Ovary (tissue), 9 donors: Measurements from ENCODE around the gene NKAPD1. TPM values are rescaled to one million over a fixed set of nuclear protein-coding genes. Genes with fewer than 3 reads are reported as not detected.
"Not testable (repeated sequence)": the region's sequence is repeated elsewhere in the genome, so short reads cannot be mapped to it uniquely, and the experiment has no call there.

Experiments
- DNase-seq, 5 donors: peaks; one replicate each; pipeline ENCODE4 v3.0.0-alpha.2; 2019 to 2020
- H3K27ac ChIP-seq, 2 donors: fragments of 200-600 bp; one replicate each; pipeline versions ENCODE4 v1.5.1 to v1.8.0; 2019 to 2022
- H3K27me3 ChIP-seq: fragments of 200-600 bp; one replicate; pipeline ENCODE4 v1.8.0; 2022
- H3K36me3 ChIP-seq: fragments of 200-600 bp; sonication (generic); one replicate; pipeline ENCODE4 v1.5.1; 2019
- H3K4me1 ChIP-seq: one replicate; pipeline ENCODE4 v1.8.1; 2013; ENCODE audit warnings: mild to moderate bottlenecking, moderate library complexity; ENCODE audit not compliant: insufficient read depth
- H3K4me3 ChIP-seq: fragments of 200-600 bp; sonication (generic); one replicate; pipeline ENCODE4 v1.5.1; 2017
- H3K9me3 ChIP-seq, 2 donors: fragments of 200-600 bp in 1 of 2; sonication (generic) in 1 of 2; one replicate each; pipeline versions ENCODE4 v1.5.1 to v1.8.1; 2013 to 2019; ENCODE audit warnings: mild to moderate bottlenecking in 1 of 2, moderate library complexity in 1 of 2
- EP300 ChIP-seq: sonication (generic); formaldehyde crosslinking; IDR thresholded peaks from one replicate; pipeline ENCODE4 v1.6.1; 2017; ENCODE audit warnings: antibody characterized with exemption
- POLR2A ChIP-seq: fragments of 450-650 bp; IDR thresholded peaks from one replicate; pipeline ENCODE4 v1.6.1; 2017; ENCODE audit warnings: antibody characterized with exemption, mild to moderate bottlenecking, moderate library complexity
- WGBS, 3 donors: extraction: QIAGEN DNeasy Blood & Tissue Kit in 1 of 3; methylation state at CpG; one replicate each; pipeline versions ENCODE4 v1.1.5 to v1.1.7; 2013 to 2017; 5-methylcytosine and 5-hydroxymethylcytosine counted together
- intact Hi-C, 4 donors: fragments of 100-400 bp; cut with DNase I; formaldehyde crosslinking; loops; one replicate each; pipeline versions ENCODE4 v1.11.0 to v1.15.1; 2022 to 2023
- polyA plus RNA-seq, 2 donors: library from polyadenylated mRNA; stranded (reverse); fragments of 200-250 nt in 1 of 2; fragments of 350-450 nt in 1 of 2; fragmentation: Illumina TruSeq in 1 of 2; extraction: RNeasy Lipid Tissue Mini Kit (QIAGEN cat#74804) in 1 of 2; gene quantifications; one replicate each; pipeline ENCODE4 v1.2.3, GENCODE V29; 2013 to 2014
- total RNA-seq, 7 donors: library from RNA; depleted of rRNA in 2 of 7; stranded (reverse); fragments of >200 nt in 2 of 7; fragmentation: NEBNext Ultra II Directional in 3 of 7; extraction: Animal tissue kit (Norgen Biotek cat#: 25700) in 3 of 7; gene quantifications; one replicate each; pipeline versions ENCODE4 v1.1.0 to v1.2.4, GENCODE V29; 2016 to 2023
- TF ChIP-seq, protein P1 (sequence below), 3 donors: fragments of 450-650 bp in 2 of 3; fragments of 200-600 bp in 1 of 3; IDR thresholded peaks; one replicate each; pipeline versions ENCODE4 v1.5.1 to v1.8.0; 2016 to 2022; ENCODE audit warnings: antibody characterized with exemption in 3 of 3, mild to moderate bottlenecking in 1 of 3
- donor health status: DM: no; HTN: no; CAD: no; lungs with moderate emphysema.
- donor health status: DM: no; HTN: no; CAD: no.
- donor health status: Bipolar disorder and iron deficiency.
- donor health status: DM: yes; HTN: yes; CAD: no.
- donor health status: DM: no; HTN: no; CAD: no.
- donor health status: DM: yes; HTN: yes; CAD: no.

The NKAPD1 gene
- total and polyA plus RNA-seq, 9 donors = 11.4 to 48.2 (median 18.1) TPM

DNA sequence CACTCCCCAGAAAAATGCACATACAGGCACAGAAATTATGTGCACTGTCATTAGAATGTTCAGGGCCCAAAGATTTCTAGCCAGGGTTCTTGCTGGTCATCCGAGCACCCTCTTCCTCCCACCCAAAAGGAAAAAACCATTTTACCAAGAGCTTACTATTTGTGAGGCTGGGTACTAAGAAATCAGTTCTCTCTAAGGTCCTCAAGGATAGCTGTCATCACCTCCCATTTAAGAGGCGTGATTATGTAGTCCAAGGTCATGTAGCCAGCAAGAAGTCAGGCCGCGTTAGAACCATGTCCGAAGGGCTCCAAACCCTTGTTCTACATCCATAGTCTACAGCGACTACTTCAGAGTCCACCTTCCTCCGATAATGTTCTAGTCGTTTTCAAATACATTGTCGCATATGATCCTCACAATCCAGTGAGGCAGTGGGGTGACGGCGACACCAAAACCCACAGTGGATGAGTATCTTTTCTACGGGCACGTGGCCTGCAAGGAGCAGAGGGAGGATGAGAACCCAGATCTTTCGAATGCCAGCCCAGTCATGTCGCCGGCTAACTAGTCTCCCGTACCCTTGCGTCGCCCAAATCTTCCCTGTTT, 11.8 kb downstream of the NKAPD1 start:
- peak overlapping the region; percentile 71 for H3K4me3 ChIP-seq
- no peaks in the 10 kb centered on the region for H3K27me3 ChIP-seq
- no peak for TF ChIP-seq EP300
- TF ChIP-seq, protein P1, sequence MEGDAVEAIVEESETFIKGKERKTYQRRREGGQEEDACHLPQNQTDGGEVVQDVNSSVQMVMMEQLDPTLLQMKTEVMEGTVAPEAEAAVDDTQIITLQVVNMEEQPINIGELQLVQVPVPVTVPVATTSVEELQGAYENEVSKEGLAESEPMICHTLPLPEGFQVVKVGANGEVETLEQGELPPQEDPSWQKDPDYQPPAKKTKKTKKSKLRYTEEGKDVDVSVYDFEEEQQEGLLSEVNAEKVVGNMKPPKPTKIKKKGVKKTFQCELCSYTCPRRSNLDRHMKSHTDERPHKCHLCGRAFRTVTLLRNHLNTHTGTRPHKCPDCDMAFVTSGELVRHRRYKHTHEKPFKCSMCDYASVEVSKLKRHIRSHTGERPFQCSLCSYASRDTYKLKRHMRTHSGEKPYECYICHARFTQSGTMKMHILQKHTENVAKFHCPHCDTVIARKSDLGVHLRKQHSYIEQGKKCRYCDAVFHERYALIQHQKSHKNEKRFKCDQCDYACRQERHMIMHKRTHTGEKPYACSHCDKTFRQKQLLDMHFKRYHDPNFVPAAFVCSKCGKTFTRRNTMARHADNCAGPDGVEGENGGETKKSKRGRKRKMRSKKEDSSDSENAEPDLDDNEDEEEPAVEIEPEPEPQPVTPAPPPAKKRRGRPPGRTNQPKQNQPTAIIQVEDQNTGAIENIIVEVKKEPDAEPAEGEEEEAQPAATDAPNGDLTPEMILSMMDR (IDR thresholded peaks at IDR 0.05) = no peak
- TF ChIP-seq POLR2A = no peak
- no peaks in the 10 kb centered on the region for H3K36me3 ChIP-seq
- DNase-seq = peak in 1 of 5 donors; percentile 30
- no peaks in the 10 kb centered on the region for H3K9me3 ChIP-seq
- H3K27ac ChIP-seq = no peak overlapping the region
- H3K4me1 ChIP-seq = peaks cover 10% of the 10 kb centered on the region
- WGBS, 3 donors = 2% methylated on average over 19 of the region's 19 CpGs
- intact Hi-C loops = loop anchor here in 1 of 4 donors (10.0 kb wide), 1 partner anchor 211 kb away; the partner anchor contains the start of genes ALG9, CFAP68 and FDXACB1

DNA sequence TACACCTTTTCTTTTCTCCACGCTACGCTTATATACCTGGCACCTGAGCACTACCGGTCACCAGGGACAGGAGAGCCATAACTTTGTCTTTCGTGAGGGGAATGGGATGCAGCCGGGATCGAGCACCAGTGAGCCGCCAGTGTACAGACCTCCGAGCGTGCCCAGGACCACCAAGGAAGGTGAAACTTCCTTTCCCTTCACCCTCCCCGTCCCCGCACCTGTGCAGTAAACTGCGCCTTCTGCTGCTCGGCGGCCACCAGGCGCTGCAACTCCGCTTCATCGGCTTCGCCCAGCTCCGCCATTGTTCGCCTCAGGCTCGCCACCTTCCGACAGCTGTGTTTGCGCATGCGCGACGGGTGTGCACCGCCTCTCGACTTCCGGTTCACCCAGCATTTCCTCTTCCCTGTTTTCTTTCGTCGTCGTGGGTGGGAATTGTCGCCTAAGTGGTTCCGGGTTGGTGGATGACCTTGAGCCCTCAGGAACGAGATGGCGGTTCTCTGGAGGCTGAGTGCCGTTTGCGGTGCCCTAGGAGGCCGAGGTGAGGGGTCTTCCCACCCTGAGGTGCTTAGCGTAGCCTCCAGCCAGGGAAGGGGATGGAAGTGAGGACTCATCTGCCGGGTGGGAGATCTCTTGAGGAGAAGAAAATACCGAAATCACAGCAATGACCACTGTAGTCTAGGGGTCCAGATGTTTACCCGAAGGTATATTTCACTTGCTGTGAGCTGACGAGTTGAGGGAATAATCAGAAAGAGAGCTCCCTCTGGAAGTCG, 12.5 kb downstream of the NKAPD1 start, which contains the start of the genes SDHD and TIMM8B:
Gene SDHD, plus strand, starts transcription at position 452 of the 770 bp plus-strand sequence. Its CDS starts 35 bp downstream, at position 487.
Gene TIMM8B, minus strand, starts transcription at position 335 of the 770 bp plus-strand sequence. Its CDS starts 33 bp downstream, at position 302.
- DNase-seq = peak; percentile 95 to 96 (median 95)
- H3K9me3 ChIP-seq = no peaks in the 10 kb centered on the region
- H3K36me3 ChIP-seq = no peaks in the 10 kb centered on the region
- TF ChIP-seq, protein P1 (IDR thresholded peaks at IDR 0.05) = peak in 2 of 3 donors; percentile 32 to 37
- TF ChIP-seq POLR2A (peak; percentile 59), EP300 (no peak)
- H3K4me3 ChIP-seq = peak within 1 kb of the TSS; percentile 71
- 0% methylated on average over 45 of the region's 45 CpGs for WGBS, 3 donors
- H3K27ac ChIP-seq = peak within 1 kb of the TSS; percentile 2 to 23
- intact Hi-C loops = loop anchor here in 1 of 4 donors (10.0 kb wide), 1 partner anchor 212 kb away; the partner anchor contains the start of genes ALG9, CFAP68 and FDXACB1
- H3K27me3 ChIP-seq = no peaks in the 10 kb centered on the region
- peaks cover 10% of the 10 kb centered on the region for H3K4me1 ChIP-seq

DNA sequence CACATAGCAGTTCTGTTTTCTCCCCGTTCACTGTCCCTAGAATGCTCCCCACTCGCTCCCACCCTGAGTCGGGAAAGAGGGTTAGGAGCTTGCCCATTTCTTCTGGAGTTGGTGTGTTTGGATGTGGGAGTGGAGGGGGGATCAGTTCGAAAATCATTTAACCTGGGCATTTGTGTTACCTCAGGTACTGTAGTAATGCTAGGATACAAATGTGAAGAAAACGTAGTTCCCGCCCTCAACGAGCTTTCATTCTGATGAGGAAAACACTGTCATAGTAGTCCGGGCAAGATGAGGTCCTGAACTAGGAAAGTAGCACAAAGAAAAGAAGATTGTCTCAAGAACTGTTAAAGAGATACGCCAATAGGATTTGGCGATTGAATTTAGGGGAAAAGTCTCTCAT, 13.1 kb downstream of the NKAPD1 start:
- intact Hi-C loops = loop anchor here in 1 of 4 donors (10.0 kb wide), 1 partner anchor 212 kb away; the partner anchor contains the start of genes ALG9, CFAP68 and FDXACB1

DNA sequence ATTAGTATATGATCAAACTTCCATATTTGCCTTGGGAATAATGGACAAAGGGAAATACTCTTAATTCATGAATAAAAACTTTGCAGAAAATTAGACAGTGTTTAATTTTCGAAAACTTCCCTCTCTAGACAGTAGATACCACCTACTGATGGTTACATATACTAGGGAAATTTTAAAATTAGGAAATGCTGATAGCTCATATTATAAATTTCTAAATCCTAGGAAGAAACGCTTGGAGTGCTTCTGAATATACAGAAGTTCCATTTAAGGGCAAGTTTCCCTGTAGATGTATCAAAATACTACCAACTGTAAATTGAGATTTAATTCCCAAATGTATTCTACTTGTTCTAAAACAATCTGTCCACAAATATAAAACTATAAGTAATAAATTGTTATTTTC, 21.2 kb downstream of the NKAPD1 start:
- H3K27ac ChIP-seq, H3K27me3 ChIP-seq, intact Hi-C loops, H3K36me3 ChIP-seq, DNase-seq, H3K4me3 ChIP-seq, H3K4me1 ChIP-seq, H3K9me3 ChIP-seq: not testable (repeated sequence)
- 96 to 98% (median 97%) methylated on average over 2 of the region's 2 CpGs for WGBS, 3 donors

More for the DNA sequence above, 13.1 kb downstream of the NKAPD1 start:
- peak overlapping the region; percentile 71 for H3K4me3 ChIP-seq
- DNase-seq = no peak
- no peaks in the 10 kb centered on the region for H3K9me3 ChIP-seq
- WGBS, 3 donors = 13 to 16% (median 14%) methylated on average over 10 of the region's 10 CpGs
- no peaks in the 10 kb centered on the region for H3K27me3 ChIP-seq
- peak overlapping the region; percentile 2 to 23 for H3K27ac ChIP-seq
- TF ChIP-seq EP300 = no peak
- TF ChIP-seq POLR2A = no peak
- TF ChIP-seq, protein P1 (IDR thresholded peaks at IDR 0.05) = no peak
- H3K36me3 ChIP-seq = no peaks in the 10 kb centered on the region
- peaks cover 10% of the 10 kb centered on the region for H3K4me1 ChIP-seq
